Thyroid gland (tissue), 4 donors: ENCODE data around the gene DUS1L. TPM values are rescaled to one million over a fixed set of nuclear protein-coding genes. Genes with fewer than 3 reads are reported as not detected.

Experiments
- DNase-seq, 2 donors: peaks; one replicate each; pipeline ENCODE4 v3.0.0-alpha.2; 2019
- H3K27ac ChIP-seq, 3 donors: fragments of 200-600 bp; sonication (generic); 1 replicate in 2 of 3; 2 replicates in 1 of 3; pipeline ENCODE4 v1.5.1; 2016 to 2019; ENCODE audit warnings: mild to moderate bottlenecking in 1 of 3, moderate library complexity in 1 of 3
- H3K27me3 ChIP-seq: fragments of 200-600 bp; sonication (generic); one replicate; pipeline ENCODE4 v1.5.1; 2019
- H3K36me3 ChIP-seq, 2 donors: fragments of 200-600 bp; sonication (generic); one replicate each; pipeline ENCODE4 v1.5.1; 2016 to 2019
- H3K4me1 ChIP-seq, 2 donors: fragments of 200-600 bp; sonication (generic); one replicate each; pipeline ENCODE4 v1.5.1; 2017 to 2019
- H3K4me3 ChIP-seq, 3 donors: fragments of 200-600 bp; sonication (generic); replicated peaks in 1 of 3; 1 replicate in 2 of 3; 2 replicates in 1 of 3; pipeline ENCODE4 v1.5.1; 2016; ENCODE audit warnings: mild to moderate bottlenecking in 1 of 3
- H3K9me3 ChIP-seq: fragments of 200-600 bp; sonication (generic); one replicate; pipeline ENCODE4 v1.5.1; 2017
- CTCF ChIP-seq, 6 experiments: fragments of 200-600 bp in 3 of 6; fragments of 450-650 bp in 3 of 6; sonication (generic) in 3 of 6; IDR thresholded peaks; one replicate each; pipeline ENCODE4 v1.5.1; 2016 to 2019; ENCODE audit warnings: antibody characterized with exemption in 6 of 6, mild to moderate bottlenecking in 2 of 6, inconsistent platforms in 1 of 6, moderate library complexity in 1 of 6
- POLR2A ChIP-seq, 2 donors: fragments of 450-650 bp; IDR thresholded peaks; one replicate each; pipeline ENCODE4 v1.6.1; 2017; ENCODE audit warnings: antibody characterized with exemption in 2 of 2, mild to moderate bottlenecking in 2 of 2, moderate library complexity in 1 of 2
- WGBS, 2 donors: methylation state at CpG; one replicate each; pipeline ENCODE4 v1.1.5; 2017; 5-methylcytosine and 5-hydroxymethylcytosine counted together
- intact Hi-C: fragments of 100-400 bp; cut with DNase I; formaldehyde crosslinking; loops from one replicate; pipeline ENCODE4 v1.15.1; 2023
- total RNA-seq, 4 donors: library from RNA; depleted of rRNA; stranded (reverse); fragments of >200 nt; gene quantifications; one replicate each; pipeline ENCODE4 v1.2.3, GENCODE V29; 2016

The DUS1L gene
- total RNA-seq, 4 donors from 2014 or later = 58.7 to 90.5 (median 75.5) TPM

GRCh38 chr17:82063424-82064415, 1.9 kb downstream of the DUS1L start:
- peaks cover 20 to 28% of the 10 kb centered on the region in 2 donors for H3K4me1 ChIP-seq
- H3K27me3 ChIP-seq = no peaks in the 10 kb centered on the region
- no peaks in the 10 kb centered on the region for H3K9me3 ChIP-seq
- no peak overlapping the region for H3K4me3 ChIP-seq
- peak in 1 of 2 donors; percentile 22 for DNase-seq
- peaks cover 16 to 40% of the 10 kb centered on the region in 2 donors for H3K36me3 ChIP-seq
- no peak for TF ChIP-seq CTCF (IDR thresholded peaks at IDR 0.05)
- TF ChIP-seq POLR2A (IDR thresholded peaks at IDR 0.05) = no peak
- WGBS, 2 donors = 67 to 71% methylated on average over 16 to 18 of the region's 20 CpGs
- intact Hi-C loops = no loop called here
- H3K27ac ChIP-seq = no peak overlapping the region

- Histone ChIP-seq H3K27me3 (no peaks in the 10 kb centered on the region), H3K4me3 (no peak overlapping the region), H3K27ac (no peak overlapping the region), H3K4me1 (peaks cover 20 to 28% of the 10 kb centered on the region in 2 donors), H3K9me3 (no peaks in the 10 kb centered on the region), H3K36me3 (peaks cover 21 to 44% of the 10 kb centered on the region in 2 donors)
- DNase-seq = no peak
- intact Hi-C loops = no loop called here
- TF ChIP-seq POLR2A (IDR thresholded peaks at IDR 0.05) (no peak), CTCF (IDR thresholded peaks at IDR 0.05) (no peak)
- WGBS, 2 donors = 87 to 97% methylated on average over 4 to 6 of the region's 9 CpGs
Observed at GRCh38 chr17:82062984-82063368, 2.6 kb downstream of the DUS1L start.

GRCh38 chr17:82062076-82062983, 3.3 kb downstream of the DUS1L start:
- intact Hi-C loops = no loop called here
- Histone ChIP-seq H3K9me3 (no peaks in the 10 kb centered on the region), H3K27ac (no peak overlapping the region), H3K4me1 (peaks cover 20 to 28% of the 10 kb centered on the region in 2 donors), H3K4me3 (no peak overlapping the region), H3K36me3 (peaks cover 26 to 45% of the 10 kb centered on the region in 2 donors), H3K27me3 (no peaks in the 10 kb centered on the region)
- TF ChIP-seq POLR2A (IDR thresholded peaks at IDR 0.05) (no peak), CTCF (IDR thresholded peaks at IDR 0.05) (no peak)
- DNase-seq = no peak
- 89 to 92% methylated on average over 11 to 13 of the region's 24 CpGs for WGBS, 2 donors

- TF ChIP-seq CTCF (IDR thresholded peaks at IDR 0.05) (no peak), POLR2A (IDR thresholded peaks at IDR 0.05) (no peak)
- Histone ChIP-seq H3K36me3 (peaks cover 36 to 53% of the 10 kb centered on the region in 2 donors), H3K27me3 (no peaks in the 10 kb centered on the region), H3K4me3 (no peak overlapping the region), H3K9me3 (no peaks in the 10 kb centered on the region), H3K4me1 (peaks cover 19 to 24% of the 10 kb centered on the region in 2 donors), H3K27ac (no peak overlapping the region)
- 93 to 94% methylated on average over 19 to 25 of the region's 34 CpGs for WGBS, 2 donors
- intact Hi-C loops = no loop called here
- DNase-seq = no peak
Observed at GRCh38 chr17:82061047-82061925, 4.3 kb downstream of the DUS1L start.
